Renal cortex interstitium (tissue), 15 donors: ENCODE measurements around the gene OR10P1. TPM values are rescaled to one million over a fixed set of nuclear protein-coding genes. Genes with fewer than 3 reads are reported as not detected.
A peak's percentile ranks its signal among the peaks of the same experiment; 100 is the strongest.
"Not testable (repeated sequence)": the region's sequence is repeated elsewhere in the genome, so short reads cannot be mapped to it uniquely, and the experiment has no call there.

Source experiments
- DNase-seq, 11 donors: peaks; one replicate each; pipeline ENCODE4 v3.0.0-alpha.2; 2013; ENCODE audit warnings: low read depth in 9 of 11, low spot score in 4 of 11; ENCODE audit errors: extremely low read depth in 1 of 11
- long read RNA-seq, 16 experiments: transcript quantifications; one replicate each; lab custom pipeline, GENCODE V29; 2026
- polyA plus RNA-seq, 3 donors: library from polyadenylated mRNA; unstranded; fragments of 120-200 nt; gene quantifications; one replicate each; pipeline ENCODE4 v1.2.1, GENCODE V29; 2013; ENCODE audit not compliant: insufficient read length in 3 of 3

Gene OR10P1, protein sequence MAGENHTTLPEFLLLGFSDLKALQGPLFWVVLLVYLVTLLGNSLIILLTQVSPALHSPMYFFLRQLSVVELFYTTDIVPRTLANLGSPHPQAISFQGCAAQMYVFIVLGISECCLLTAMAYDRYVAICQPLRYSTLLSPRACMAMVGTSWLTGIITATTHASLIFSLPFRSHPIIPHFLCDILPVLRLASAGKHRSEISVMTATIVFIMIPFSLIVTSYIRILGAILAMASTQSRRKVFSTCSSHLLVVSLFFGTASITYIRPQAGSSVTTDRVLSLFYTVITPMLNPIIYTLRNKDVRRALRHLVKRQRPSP
- not detected for polyA plus RNA-seq
- long read RNA-seq, donor 1 = 0 reads
- long read RNA-seq, donor 2 = 0 reads
- long read RNA-seq, donor 3 = 0 reads
- long read RNA-seq, donor 4 = 0 reads
- long read RNA-seq, donor 5 = 0 reads
- long read RNA-seq, donor 6 = 0 reads
- long read RNA-seq, donor 7 = 0 reads
- long read RNA-seq, donor 8 = 0 reads
- long read RNA-seq, donor 9 = 0 reads
- long read RNA-seq, donor 10, partial matches to known transcripts = 0 of 1 reads
- long read RNA-seq, donor 10, other reads (novel, unspliced or antisense) = 0 of 1 reads
- long read RNA-seq, donor 11 = 0 reads
- long read RNA-seq, donor 12 = 0 reads
- long read RNA-seq, donor 13 = 0 reads
- long read RNA-seq, donor 14 = 0 reads
- long read RNA-seq, donor 15 = 0 reads
- long read RNA-seq, donor 16 = 0 reads

DNA sequence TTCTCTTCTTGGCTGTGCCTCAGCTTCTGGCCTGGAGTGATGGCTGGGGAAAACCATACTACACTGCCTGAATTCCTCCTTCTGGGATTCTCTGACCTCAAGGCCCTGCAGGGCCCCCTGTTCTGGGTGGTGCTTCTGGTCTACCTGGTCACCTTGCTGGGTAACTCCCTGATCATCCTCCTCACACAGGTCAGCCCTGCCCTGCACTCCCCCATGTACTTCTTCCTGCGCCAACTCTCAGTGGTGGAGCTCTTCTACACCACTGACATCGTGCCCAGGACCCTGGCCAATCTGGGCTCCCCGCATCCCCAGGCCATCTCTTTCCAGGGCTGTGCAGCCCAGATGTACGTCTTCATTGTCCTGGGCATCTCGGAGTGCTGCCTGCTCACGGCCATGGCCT, at the start of gene OR10P1:
OR10P1 (plus strand) TSS at position 40 of the 400 bp plus-strand sequence; CDS start at position 40, 0 bp downstream.
- no peak for DNase-seq

DNA sequence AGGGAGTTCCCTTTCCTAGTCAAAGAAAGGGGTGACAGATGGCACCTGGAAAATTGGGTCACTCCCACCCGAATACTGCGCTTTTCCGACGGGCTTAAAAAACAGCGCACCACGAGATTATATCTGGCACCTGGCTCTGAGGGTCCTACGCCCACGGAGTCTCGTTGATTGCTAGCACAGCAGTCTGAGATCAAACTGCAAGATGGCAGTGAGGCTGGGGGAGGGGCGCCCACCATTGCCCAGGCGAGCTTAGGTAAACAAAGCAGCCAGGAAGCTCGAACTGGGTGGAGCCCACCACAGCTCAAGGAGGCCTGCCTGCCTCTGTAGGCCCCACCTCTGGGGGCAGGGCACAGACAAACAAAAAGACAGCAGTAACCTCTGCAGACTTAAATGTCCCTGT, 46.5 kb upstream of the OR10P1 start:
- not testable (repeated sequence) for DNase-seq

DNA sequence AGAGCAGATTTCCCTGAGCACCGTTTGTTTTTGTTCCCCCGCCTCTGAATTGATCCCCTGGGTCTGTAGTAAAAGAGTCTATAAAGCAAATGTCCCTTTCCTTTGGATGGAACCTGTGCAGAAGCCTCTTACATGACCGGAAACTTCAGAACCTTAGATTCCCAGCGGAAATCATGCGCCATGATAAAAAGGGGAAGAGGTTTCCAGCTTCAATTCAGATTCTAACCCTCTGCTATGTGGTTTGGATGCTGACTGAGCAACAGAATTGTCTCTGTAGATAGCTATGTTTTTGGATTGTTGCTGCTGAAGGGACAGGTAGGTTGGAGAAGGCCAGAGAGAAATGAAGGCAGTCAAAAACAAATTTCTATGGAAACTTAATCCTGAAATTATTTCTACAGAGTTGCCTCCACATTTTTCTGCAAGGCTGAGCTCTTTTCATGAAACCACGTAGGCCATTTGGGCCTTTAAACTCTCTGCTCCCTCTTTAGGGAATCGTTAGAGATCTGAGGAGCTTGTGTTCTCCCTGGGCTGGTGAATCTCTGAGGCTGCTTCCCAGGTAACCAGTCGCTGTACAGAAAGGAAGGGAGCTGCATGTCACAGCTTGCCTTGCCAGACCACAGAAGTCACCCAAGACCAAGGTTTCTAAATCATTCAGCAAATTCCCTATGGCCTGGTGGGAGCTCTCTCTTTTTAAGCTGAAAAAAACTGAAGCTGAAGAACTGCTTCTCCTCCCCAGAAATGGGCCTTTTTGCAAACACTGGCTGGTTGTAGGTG, 28.7 kb upstream of the OR10P1 start:
- DNase-seq = no peak

DNA sequence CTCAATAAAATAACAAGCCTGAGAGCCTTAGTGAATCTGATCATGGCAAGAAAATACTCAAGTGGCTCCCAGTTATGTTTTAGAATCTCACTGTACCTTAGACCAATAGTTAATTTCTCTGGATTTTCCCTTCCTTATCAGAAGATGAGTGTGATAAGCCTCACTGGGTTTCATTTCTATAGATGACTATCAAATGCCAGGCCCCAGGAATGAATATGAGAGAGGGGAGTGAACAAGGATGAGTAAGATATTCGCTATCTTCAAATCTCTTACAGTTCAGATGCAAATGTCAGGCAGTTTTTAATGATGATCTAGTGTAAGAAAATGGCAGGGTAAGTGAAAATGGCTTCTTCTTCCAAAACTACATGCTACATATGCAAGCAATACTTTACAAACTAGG, 26.1 kb upstream of the OR10P1 start:
- DNase-seq = no peak

DNA sequence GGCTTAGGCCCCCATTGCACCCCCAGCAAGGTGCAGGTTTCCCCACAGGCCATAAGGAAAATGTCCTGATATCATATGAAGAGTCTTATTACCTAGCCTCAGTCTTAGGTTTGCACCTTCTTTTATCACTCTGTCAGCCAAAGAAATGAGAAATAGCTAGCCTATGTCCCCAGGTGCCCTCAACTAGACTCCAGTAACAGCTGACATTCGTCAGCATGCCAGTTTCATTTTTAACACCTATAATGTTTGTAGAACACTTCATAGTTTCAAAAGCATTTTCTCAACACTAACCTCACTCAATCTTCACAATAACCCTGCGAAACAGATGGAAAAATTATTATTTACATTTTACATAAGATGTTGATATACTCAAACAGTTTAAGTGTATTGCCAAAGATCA, 24.0 kb upstream of the OR10P1 start:
- no peak for DNase-seq

DNA sequence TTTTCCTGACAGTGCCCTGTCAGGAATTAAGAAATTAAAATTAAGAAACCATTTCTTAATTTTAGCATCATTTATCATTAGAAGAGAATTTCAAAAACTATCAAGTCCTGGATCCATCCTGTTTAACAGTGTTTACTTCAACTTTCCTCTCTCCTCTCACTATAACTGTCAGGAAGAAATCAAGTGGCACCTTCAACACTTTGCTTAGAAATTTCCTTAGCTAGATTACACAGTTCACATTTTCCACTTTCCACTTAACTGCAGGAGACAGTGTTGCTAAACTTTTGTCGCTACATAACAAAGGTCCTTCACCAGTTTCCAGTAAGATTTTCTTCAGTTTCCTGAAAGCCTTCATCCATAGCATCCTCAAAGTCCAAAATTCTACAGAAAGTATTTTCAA, 21.9 kb upstream of the OR10P1 start:
- DNase-seq = no peak

DNA sequence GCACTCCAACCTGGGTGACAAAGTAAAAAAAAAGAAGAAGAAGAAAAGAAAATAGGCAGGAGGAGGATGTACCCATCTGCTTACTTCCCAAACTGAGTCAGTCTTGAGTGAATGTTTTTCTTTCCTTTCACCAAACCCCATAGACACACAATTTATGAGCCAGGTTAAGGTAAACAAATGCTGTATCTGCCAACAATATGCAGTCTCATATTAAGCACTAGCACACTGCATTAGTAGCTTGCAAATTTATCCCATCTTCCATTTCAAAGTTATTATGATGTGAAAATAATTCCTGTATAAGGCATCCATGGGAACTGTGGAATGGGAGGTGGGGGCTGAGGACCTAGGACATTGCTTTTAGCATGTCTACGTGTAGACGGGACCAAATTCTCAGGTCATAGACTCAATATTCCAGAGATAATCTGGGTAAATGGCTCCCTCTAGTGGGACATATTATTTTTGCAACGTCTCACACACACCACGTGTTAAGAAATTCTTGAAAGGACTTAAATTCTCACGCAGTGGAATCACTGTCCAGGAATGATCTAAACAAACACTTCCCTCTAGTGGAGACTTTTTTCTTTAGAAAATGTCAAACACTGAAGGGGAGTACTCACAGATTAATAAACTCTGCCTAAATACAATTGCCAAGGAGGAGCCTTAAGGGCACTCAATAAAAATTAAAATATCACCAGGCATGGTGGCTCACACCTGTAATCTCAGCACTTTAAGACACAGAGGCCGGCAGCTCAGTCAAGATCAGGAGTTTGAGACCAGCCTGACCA, 17.1 kb upstream of the OR10P1 start:
- DNase-seq = peak; percentile 79 to 94 (median 90)

DNA sequence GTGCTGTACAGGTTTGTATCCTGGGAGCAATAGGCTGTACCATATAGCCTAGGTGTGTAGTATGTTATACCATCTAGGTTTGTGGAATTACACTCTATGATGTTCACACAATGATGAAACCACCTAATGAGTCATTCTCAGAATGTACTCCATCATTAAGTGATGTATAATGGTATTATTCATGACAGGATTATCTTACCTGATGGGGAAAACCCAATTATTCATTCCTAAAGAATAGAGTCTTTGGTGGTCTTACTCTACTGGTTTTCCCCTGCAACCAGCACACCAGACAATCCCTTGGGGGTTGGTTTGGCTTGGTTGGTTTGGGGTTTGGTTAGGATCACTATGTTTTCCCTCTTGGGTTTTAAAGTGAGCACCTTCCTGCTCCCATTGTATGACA, 12.6 kb upstream of the OR10P1 start:
- DNase-seq = no peak

DNA sequence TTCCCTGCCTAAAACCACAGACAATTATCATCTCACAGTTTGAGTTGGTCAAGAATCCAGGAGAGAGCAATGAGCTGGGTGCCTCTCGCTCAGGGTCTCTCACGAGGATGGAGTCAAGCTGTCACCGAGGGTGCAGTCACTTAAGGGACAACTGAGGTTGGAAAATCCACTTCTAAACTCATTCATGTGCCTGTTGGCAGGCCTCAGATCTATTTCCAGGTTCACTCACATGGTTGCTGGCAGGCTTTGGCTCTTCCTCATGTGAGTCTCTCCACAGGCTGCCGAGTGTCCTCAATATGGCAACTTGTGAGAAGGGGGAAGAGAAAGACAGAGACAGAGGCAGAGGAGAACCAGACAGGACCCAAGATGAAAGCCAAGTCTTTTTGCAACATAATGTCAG, 10.5 kb upstream of the OR10P1 start:
- DNase-seq = no peak

DNA sequence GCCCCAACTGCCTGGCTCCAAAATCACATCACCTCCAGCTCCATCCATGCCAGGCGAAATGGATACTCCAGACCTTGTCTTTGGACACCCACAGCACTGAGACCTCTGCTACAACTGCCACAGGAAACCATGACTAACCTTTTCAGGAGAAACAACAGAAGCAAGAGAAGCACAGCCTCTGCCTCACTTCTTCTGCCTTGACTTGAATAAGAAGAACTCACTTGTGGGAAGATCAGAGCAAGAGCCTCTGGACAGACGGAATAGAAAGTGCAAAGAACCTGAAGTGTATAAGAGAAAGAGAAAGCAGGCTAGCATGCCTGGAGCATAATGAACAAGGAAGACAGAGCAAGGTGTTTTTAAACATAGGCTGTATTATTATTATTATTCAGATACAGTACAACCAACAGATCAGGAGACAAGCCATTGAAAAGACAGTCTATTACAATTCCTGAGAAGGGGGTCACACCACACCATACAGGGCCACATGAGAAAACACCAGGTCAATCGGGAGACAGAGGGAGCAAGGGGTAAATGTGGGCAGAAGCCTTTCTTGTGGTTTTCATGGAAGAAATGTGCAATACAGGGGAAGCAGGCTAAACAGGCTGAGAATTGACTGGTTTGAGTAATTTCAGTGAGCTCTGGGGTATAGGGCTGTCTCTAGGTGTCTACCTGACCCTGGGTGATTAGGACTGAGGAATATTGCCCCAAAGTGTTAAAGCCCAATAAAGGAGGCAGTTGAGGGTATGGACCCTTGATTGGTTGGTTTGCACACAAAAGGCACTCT, 7.4 kb upstream of the OR10P1 start:
- no peak for DNase-seq

DNA sequence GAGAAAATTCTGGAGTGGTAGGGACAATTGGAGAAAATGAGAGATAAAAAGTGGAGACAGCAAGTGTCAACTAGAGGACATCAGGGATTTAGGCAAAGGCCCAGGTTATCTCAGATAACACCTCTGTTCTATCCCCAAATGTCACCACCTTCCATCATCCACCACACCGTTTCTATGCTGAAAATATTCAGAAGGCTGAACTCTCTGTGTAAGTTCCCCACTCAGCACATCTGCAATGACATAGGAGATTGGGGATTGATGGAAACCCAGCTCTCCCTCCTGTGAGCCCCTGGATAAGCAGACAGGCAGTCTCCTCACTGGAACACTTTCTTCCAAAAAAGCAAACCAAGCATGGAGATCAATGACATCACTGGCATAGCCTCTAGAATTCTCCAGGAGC, 5.6 kb upstream of the OR10P1 start:
- DNase-seq = no peak

DNA sequence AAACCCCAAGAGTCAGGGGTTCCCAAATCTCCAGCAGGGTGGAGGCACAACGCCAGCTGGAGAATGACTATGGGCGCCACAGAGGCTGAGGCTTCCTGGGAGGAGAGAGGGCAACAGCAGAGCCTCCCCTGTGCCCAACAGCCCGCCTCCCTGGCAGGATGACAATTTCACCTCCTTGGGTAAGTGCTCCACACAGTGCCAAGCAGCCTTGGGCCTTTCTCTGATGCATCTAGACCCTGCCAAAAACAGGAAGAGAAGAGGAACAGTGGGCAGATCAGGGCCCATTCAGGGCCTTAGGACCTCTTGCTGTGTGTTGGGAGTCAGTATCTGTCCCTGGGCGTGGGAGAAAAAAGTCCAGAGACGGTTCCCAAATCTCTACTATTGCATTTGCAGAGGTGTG, 5.0 kb upstream of the OR10P1 start:
- no peak for DNase-seq

DNA sequence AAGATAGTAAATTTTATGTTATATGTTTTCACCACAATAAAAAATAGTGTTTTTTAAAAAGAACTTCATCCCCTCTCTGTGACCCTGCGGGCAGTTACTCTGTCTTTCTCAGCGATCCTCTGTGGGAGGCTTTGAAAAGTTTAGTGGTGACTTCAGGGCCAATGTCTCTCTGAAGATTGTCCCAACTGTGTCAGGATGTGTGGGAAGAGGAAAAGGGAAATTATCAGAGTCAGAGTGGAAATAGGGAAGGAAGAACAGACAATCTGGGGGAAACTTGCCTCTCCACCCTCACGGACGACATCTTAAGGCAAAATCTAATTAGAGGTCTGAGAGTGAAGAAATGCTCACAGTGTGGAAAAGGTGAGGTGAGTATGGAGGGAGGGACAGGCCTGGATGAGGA, 3.5 kb upstream of the OR10P1 start:
- no peak for DNase-seq

DNA sequence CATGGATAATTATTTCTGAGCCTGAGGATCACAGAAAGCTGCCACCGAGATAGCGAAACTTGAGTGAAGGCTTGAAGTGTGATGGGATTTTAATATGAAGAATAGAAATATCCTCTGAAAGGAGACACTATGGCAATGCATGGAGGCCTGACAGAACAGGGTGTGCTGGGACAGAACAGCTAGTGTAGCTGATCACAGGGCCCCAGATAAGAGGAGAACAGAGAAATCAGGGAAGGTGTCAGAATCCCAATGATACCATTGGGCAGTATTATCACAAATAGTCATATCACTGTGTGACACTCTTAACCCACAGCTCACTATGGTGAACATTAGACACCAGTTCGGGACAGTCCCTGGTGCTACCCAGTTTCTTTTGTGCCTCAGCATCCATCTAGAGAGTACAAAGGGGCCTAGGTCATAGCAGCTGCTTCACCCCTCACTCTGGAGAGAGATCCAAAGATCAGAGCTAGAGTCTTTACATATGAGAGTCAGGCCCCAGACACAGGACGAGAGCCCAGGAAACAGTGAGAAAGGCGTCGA, 506 bp upstream of the OR10P1 start:
- DNase-seq = no peak

DNA sequence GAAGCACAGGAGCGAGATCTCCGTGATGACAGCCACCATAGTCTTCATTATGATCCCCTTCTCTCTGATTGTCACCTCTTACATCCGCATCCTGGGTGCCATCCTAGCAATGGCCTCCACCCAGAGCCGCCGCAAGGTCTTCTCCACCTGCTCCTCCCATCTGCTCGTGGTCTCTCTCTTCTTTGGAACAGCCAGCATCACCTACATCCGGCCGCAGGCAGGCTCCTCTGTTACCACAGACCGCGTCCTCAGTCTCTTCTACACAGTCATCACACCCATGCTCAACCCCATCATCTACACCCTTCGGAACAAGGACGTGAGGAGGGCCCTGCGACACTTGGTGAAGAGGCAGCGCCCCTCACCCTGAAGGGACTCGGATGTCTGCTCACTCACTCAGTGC, 775 bp downstream of the OR10P1 start:
- DNase-seq = no peak

DNA sequence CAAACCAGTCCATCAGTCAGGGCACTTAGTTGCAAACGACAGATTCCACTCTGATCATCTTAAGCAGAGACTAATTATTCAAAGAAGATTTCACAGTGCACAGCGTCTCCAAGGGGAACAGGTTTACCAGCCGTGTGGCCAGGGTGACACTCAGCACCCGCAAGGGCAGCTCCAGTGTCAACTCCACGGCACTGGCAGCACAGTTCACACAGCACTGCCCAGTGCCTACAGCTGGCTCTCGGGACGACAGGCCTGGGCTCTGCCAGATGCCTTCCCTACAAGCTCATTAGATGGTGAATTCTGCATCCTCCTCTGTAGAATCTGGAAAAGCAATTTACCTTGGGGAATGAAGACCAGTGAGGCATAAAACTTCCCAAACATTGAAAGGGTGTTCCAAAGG, 4.9 kb downstream of the OR10P1 start:
- DNase-seq = no peak

DNA sequence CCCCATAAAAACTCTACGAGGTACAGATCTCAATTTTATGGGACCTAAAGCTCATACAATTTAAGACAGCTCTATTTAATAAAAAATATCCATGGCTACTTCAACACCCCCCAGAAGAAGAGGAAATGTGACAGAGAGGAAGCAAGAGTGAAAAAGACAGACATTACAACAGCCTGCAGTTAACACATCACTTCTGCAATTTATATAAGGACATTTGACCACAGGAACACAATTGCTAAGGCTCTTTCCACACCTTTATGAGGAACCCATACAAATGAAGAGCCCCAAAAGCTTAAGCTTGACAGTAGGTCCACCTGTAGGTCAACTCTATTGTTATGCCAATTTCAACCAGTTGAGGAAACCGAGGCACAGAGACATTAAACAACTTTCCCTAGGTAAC, 5.6 kb downstream of the OR10P1 start:
- DNase-seq = no peak

DNA sequence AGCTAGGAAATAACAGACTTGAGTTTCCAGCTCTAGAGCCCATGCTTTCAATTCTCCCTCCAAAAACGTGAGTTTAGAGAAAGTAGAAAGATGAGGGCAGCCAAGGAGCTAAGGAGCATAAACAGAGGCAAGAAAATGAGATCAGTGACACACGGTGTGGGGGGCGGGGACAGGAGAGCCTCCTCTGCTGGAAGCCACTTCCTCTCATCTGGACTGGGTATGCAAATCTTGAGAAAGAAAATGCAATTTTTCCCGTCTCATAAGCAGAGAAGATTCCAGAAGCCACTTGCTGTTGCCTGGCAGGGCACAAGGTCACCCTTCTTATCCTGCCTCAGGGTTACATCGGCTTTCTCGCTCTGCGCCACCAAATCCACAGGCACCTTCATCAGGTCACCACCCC, 6.0 kb downstream of the OR10P1 start:
- DNase-seq = no peak
